ENCODE measurements around the gene SLC25A17.
"Not testable (repeated sequence)": the region's sequence is repeated elsewhere in the genome, so short reads cannot be mapped to it uniquely, and the experiment has no call there.

DNA sequence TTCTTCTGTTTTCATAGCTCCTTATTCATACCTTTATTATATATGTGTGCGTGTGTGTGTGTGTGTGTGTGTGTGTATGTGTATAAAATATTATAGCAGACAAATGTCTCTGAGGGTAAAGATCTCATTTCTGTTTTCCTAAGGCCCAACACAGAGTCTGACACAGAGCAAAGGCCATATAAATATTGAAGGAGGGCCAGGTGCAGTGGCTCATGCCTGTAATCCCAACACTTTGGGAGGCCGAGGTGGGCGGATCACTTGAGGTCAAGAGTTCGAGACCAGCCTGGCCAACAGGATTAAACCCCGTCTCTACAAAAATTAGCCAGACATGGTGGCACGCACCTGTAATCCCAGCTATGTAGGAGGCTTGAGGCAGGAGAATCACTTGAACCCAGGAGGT lies 49.2 kb upstream of the SLC25A17 start:
- not testable (repeated sequence) for TF ChIP-seq CTCF (conservative IDR thresholded peaks at IDR 0.05; ENCODE audit: low read depth, low read length); EZH2 (IDR thresholded peaks at IDR 0.05; ENCODE audit: borderline replicate concordance, low read depth, low read length, poor library complexity, severe bottlenecking)
